HepG2 (cell line): Measurements from ENCODE around the gene ZNF793. TPM values are rescaled to one million over a fixed set of nuclear protein-coding genes. Genes with fewer than 3 reads are reported as not detected.

ENCODE experiments used
- SNAPC4 ChIP-seq: sonication (generic); formaldehyde crosslinking; IDR thresholded peaks from 2 replicates; pipeline ENCODE4 v1.4.0; 2020; ENCODE audit warnings: mild to moderate bottlenecking, missing genetic modification reagents
- WIZ ChIP-seq: sonication (generic); formaldehyde crosslinking; IDR thresholded peaks from 2 replicates; pipeline ENCODE4 v1.5.1; 2020; ENCODE audit warnings: mild to moderate bottlenecking, missing genetic modification reagents
- XBP1 ChIP-seq: sonication (generic); formaldehyde crosslinking; IDR thresholded peaks from 2 replicates; pipeline ENCODE4 v1.5.0; 2020; ENCODE audit warnings: missing genetic modification reagents
- YY1 ChIP-seq: IDR thresholded peaks from 2 replicates; pipeline ENCODE4 v1.6.1; 2011; ENCODE audit warnings: low read length, low read depth, moderate library complexity, mild to moderate bottlenecking; ENCODE audit not compliant: insufficient read depth, insufficient replicate concordance
- ZMYM2 ChIP-seq: sonication (generic); formaldehyde crosslinking; IDR thresholded peaks from 2 replicates; pipeline ENCODE4 v1.8.0; 2022; ENCODE audit warnings: mild to moderate bottlenecking, missing genetic modification reagents
- ZNF709 ChIP-seq: sonication (generic); formaldehyde crosslinking; IDR thresholded peaks from 2 replicates; pipeline ENCODE4 v1.5.0; 2020; ENCODE audit warnings: mild to moderate bottlenecking, missing genetic modification reagents
- ZNF816 ChIP-seq: sonication (generic); formaldehyde crosslinking; IDR thresholded peaks from 2 replicates; pipeline ENCODE4 v1.8.0; 2022; ENCODE audit warnings: missing genetic modification reagents, mild to moderate bottlenecking, borderline replicate concordance
- ZNF879 ChIP-seq: sonication (generic); formaldehyde crosslinking; IDR thresholded peaks from 2 replicates; pipeline ENCODE4 v1.8.1; 2023; ENCODE audit warnings: missing genetic modification reagents
- polyA plus RNA-seq, 8 experiments: library from polyadenylated mRNA; depleted of rRNA in 3 of 8; stranded (reverse) in 7 of 8; unstranded in 1 of 8; fragments of >200 nt; fragmentation: Illumina TruSeq in 4 of 8; extraction: Trizol in 4 of 8; gene quantifications; 2 replicates each; pipeline versions ENCODE4 v1.2.1 to v1.2.3, GENCODE V29; 2011 to 2016; ENCODE audit warnings: low read depth in 4 of 8, missing spikeins in 1 of 8, mixed read lengths in 1 of 8; ENCODE audit not compliant: insufficient read depth in 1 of 8
- total RNA-seq, 5 experiments: library from RNA; depleted of rRNA; stranded (reverse); fragments of >200 nt; fragmentation: Illumina TruSeq; extraction: Trizol; gene quantifications; 2 replicates each; pipeline ENCODE4 v1.2.3, GENCODE V29; 2016; ENCODE audit warnings: low read depth in 1 of 5
- TF ChIP-seq, protein P1 (sequence below): sonication (generic); formaldehyde crosslinking; IDR thresholded peaks from 2 replicates; pipeline ENCODE4 v1.4.0; 2020; ENCODE audit warnings: missing genetic modification reagents, borderline replicate concordance
- TF ChIP-seq, protein P2 (sequence below): sonication (generic); formaldehyde crosslinking; IDR thresholded peaks from 2 replicates; pipeline ENCODE4 v1.9.0; 2021; ENCODE audit warnings: missing genetic modification reagents, borderline replicate concordance

The ZNF793 gene
- total and polyA plus RNA-seq, 2 of the 13 experiments (the other 11 are each of a cell fraction or from before 2014, with no cell fraction given) = 0.13 to 0.35 TPM

DNA sequence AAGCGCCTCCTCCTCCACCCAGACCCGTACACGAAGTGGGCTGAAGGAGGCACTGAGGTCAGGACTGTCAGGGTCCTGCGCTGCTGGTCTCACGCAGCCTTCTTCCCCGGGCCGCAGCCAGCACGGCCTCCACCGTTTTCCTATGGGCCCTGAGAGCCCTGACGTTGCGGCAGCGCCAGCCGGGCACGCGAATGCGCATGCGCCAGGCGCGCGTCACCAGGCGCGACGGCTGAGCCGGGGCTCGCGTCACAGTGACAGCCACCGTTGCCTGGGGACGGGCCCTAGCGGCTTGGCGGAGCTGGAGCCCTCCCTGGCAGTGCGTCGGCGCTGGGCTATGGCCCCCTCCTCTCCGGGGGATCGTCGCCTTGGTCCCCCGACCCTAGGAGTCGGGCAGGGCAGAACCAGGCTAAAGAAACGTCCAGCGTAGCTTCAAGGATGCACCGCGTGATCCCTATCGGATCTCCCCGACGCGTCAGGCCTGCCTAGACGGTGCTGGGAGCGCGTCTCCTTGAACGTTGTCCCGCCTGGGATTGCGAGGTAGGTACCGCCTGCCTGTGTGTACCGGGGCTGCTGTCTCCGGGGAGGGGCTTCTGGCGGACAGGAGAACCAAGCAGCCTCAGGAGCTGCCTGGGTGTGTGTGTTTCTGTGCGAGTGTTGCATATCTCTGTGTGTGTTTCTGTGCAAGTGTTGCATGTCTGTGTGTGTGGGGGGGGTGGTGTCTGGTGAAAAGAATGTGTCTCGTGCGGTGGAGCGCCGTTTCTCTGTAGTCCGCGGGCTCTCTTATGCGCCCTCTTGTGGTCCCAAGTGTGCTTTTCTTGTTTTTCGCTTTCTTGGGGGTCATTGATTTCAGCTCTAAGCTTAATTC is 44.6 kb downstream of the ZNF793 start (continued):
- no peak for TF ChIP-seq SNAPC4 (CRISPR knock-in tag)
- no peak for TF ChIP-seq ZNF816 (CRISPR knock-in tag)
- TF ChIP-seq, protein P1, sequence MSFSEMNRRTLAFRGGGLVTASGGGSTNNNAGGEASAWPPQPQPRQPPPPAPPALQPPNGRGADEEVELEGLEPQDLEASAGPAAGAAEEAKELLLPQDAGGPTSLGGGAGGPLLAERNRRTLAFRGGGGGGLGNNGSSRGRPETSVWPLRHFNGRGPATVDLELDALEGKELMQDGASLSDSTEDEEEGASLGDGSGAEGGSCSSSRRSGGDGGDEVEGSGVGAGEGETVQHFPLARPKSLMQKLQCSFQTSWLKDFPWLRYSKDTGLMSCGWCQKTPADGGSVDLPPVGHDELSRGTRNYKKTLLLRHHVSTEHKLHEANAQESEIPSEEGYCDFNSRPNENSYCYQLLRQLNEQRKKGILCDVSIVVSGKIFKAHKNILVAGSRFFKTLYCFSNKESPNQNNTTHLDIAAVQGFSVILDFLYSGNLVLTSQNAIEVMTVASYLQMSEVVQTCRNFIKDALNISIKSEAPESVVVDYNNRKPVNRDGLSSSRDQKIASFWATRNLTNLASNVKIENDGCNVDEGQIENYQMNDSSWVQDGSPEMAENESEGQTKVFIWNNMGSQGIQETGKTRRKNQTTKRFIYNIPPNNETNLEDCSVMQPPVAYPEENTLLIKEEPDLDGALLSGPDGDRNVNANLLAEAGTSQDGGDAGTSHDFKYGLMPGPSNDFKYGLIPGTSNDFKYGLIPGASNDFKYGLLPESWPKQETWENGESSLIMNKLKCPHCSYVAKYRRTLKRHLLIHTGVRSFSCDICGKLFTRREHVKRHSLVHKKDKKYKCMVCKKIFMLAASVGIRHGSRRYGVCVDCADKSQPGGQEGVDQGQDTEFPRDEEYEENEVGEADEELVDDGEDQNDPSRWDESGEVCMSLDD (CRISPR knock-in tag) = no peak
- TF ChIP-seq WIZ (CRISPR knock-in tag) = no peak
- TF ChIP-seq ZNF879 (CRISPR knock-in tag) = no peak
- TF ChIP-seq XBP1 = no peak
- no peak for TF ChIP-seq ZMYM2 (CRISPR knock-in tag)
- no peak for TF ChIP-seq YY1
- TF ChIP-seq, protein P2, sequence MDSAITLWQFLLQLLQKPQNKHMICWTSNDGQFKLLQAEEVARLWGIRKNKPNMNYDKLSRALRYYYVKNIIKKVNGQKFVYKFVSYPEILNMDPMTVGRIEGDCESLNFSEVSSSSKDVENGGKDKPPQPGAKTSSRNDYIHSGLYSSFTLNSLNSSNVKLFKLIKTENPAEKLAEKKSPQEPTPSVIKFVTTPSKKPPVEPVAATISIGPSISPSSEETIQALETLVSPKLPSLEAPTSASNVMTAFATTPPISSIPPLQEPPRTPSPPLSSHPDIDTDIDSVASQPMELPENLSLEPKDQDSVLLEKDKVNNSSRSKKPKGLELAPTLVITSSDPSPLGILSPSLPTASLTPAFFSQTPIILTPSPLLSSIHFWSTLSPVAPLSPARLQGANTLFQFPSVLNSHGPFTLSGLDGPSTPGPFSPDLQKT (CRISPR knock-in tag) = no peak
- TF ChIP-seq ZNF709 (CRISPR knock-in tag) = no peak
